EL (cell line): ENCODE data around the gene PDZD4.

ENCODE experiments used
- DNase-seq: peaks from one replicate; pipeline ENCODE4 v3.0.0-alpha.2; 2016

Gene PDZD4

DNA sequence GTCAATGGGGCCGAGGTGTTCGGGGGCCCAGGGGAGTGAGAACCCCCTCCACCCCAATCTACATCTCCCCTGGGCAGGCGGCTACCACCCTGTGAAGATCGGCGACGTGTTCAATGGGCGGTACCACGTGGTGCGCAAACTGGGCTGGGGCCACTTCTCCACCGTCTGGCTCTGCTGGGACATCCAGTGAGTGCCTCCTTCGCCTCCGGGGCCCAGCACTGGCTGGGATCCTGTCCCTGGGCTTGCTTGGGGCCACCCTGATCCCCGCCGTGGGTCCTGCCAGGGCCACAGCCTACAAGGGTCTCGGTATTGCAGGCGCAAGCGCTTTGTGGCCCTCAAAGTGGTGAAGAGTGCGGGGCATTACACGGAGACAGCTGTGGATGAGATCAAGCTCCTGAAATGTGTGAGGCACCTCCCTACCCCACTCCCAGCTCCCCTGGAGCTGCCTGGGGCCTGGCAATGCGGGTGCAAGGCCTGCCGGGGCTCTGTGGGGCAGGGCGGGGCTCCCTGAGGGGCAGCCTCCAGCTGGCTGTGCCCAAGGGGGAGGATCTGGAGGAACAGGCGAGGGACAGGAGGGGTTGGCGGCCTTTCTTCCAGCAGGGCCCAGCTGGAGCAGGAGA is 48.8 kb downstream of the PDZD4 start:
- DNase-seq, result peak; percentile 7

DNA sequence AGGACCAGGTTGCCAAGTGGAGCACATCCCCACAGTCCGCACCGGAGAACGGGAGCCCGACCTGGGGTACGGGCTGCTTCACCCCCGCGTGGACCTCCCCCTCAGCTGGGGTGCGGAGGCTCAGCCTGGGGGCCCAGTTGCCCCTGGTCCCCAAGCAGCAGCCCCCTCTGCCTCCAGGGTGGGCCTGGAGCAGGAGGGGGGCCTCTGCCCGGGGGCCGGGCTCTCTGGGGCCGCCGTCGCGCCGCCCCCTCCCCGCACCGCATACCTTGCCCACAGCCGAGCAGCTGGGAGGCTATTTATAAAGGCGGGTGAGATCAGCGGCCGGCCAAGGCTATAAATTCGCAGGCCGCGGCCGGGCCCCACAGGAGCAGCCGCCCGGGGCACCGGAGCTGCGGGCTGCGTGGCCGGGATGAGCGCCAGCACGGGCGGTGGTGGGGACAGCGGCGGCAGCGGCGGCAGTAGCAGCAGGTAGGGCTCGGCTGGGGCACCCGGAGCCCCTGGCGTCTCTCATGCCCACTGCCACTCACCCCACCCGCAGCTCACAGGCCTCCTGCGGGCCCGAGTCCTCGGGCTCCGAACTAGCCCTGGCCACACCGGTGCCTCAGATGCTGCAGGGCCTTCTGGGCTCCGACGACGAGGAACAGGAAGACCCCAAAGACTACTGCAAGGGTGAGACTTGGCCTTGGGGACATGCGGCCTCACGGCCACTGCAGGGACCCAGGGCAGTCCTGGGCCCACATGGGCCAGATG is 49.5 kb downstream of the PDZD4 start, which contains the start of gene SRPK3:
Gene SRPK3 (plus strand): TSS at position 364 of the 750 bp plus-strand sequence. CDS start 46 bp downstream, at position 410.
- DNase-seq, result peak; percentile 37

DNA sequence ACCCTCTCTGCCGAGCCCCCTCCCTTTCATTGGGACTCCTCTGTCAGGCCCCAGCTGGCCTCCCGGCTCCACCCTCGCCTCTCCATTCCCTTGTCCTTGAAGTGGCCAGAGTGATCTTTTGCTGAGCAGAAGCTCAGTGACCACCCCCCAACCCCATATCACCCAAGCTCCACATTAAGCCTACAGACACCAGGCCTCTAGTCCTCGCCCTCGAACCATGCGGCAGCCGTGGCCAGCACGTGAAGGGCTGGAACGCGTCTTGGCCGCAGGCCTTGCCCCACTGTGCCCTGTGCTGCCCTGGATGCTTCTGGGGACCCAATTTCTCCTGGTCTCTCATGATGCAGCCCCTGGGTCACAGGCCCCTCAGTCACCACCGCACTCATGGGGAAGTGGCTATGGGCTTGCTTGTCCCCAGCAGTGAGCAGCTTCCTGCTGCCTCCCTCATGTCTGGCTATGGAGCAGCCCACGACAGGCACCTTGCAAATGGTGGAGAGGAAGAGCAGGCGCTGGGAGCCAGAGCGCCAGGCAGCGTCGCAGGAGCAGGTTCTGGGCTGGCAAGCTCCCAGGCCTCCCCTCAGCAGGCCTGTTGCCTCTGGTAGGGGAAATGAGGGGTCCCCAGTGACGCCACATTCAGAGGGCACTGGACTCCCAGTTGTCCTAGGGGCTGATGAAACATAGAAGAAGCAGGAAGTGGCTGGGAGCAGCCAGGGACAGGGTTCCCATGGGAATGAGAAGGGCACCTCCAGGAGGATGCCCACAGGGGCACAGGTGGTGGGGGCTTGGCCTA is 50.3 kb downstream of the PDZD4 start:
- peak; percentile 6 for DNase-seq

- DNase-seq, result no peak
Observed at GRCh38 chrX:153778684-153779101, 51.7 kb downstream of the PDZD4 start.

DNA sequence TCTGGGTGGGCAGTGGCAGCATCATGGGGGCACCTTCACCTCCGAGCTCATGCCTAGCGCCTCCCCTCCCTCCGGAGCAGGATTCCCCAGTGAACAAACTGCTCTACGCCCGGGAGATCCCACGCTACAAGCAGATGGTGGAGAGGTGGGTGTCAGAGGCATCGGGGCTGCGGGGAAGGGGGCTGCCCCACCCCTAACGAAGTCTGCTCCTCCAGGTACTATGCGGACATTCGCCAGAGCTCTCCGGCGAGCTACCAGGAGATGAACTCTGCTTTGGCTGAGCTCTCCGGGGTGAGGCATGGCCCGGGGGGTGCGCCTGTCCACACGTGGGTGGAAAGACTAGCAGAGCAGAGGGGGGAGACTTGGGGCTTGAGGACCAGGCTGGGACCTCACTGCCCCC is 52.2 kb downstream of the PDZD4 start:
- DNase-seq, result no peak

- DNase-seq, result no peak
Observed at GRCh38 chrX:153777261-153778090, 52.9 kb downstream of the PDZD4 start.

- no peak for DNase-seq
Observed at GRCh38 chrX:153776611-153777045, 53.7 kb downstream of the PDZD4 start.

GRCh38 chrX:153776120-153776599 is 54.2 kb downstream of the PDZD4 start:
- no peak for DNase-seq

GRCh38 chrX:153775293-153776119 is 54.8 kb downstream of the PDZD4 start:
- DNase-seq, result no peak

GRCh38 chrX:153774576-153775292 is 55.6 kb downstream of the PDZD4 start:
- DNase-seq, result no peak

DNA sequence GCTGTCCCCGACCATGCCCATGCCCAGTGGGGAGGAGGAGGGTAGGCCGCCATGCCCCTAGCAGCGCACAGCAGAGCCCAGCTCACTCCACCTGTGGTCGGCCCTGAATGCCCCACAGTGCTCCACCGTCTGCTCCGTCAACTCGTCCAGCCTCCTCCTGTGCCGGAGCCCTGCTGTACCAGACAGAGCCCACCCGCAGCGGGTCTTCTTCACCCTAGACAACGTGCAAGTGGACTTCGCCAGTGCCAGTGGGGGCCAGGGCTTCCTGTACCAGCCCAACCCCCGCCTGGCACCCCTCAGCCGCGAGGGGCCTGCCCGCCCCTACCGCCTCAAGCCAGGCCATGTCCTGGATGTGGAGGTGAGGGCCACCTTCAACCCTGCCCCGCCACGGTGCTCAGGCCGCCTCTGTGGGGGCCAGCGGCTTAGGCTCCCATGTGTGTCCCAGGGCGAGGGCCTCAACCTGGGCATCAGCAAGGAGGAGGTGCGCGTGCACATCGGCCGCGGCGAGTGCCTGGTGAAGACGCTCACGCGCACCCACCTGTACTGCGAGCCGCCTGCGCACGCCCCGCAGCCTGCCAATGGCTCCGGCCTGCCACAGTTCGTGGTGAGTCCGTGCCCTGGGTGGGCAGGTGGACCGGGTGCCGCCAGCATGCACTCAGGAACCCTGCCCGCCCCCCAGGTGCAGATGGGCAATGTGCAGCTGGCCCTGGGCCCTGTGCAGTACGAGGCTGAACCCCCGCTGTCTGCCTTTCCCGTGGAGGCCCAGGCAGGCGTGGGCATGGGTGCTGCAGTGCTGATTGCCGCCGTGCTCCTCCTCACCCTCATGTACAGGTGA is 56.4 kb downstream of the PDZD4 start:
- no peak for DNase-seq

GRCh38 chrX:153773218-153773611 is 57.1 kb downstream of the PDZD4 start:
- DNase-seq, result no peak

GRCh38 chrX:153772316-153773217 is 57.8 kb downstream of the PDZD4 start:
- DNase-seq, result no peak

DNA sequence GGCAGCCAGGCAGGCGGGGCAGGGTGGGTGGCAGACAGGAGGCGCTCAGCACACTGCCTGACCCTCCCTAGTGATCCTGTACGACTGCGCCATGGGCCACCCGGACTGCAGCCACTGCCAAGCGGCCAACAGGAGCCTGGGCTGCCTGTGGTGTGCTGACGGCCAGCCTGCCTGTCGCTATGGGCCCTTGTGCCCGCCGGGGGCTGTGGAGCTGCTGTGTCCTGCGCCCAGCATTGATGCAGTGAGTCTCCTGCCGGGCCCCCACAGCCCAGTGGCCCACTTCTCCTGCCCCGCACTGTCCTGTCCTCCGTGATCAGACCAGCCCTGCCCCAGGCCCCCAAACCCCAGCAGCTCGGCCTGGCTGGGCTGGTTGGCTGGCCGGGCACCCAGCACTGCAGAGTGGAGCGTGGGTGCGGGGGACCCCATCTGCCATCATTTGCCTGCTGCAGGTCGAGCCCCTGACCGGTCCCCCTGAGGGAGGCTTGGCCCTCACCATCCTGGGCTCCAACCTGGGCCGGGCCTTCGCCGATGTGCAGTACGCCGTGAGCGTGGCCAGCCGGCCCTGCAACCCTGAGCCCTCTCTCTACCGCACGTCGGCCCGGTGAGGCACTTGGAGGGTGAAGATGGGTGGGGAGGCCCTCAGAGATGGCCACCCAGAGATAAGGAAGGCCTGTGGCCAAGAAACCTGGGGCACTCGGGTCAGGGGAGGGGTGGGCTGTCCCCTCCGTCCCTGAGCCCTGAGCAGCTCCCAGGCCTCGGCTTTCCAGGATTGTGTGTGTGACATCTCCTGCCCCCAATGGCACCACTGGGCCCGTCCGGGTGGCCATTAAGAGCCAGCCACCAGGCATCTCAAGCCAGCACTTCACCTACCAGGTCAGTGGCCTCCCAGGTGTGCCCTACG is 58.7 kb downstream of the PDZD4 start:
- no peak for DNase-seq

GRCh38 chrX:153770601-153771414 is 59.5 kb downstream of the PDZD4 start:
- no peak for DNase-seq

- DNase-seq, result no peak
Observed at GRCh38 chrX:153769865-153770600, 60.3 kb downstream of the PDZD4 start.
